Endothelial cell (in vitro differentiated cells): ENCODE measurements around the gene HRG. TPM values are rescaled to one million over a fixed set of nuclear protein-coding genes. Genes with fewer than 3 reads are reported as not detected.

Experiments
- DNase-seq: peaks from one replicate; pipeline ENCODE4 v3.0.0; 2021; ENCODE audit warnings: low spot score
- H3K27ac Mint-ChIP-seq: one replicate; pipeline ENCODE4 v1.8.0; 2021; ENCODE audit warnings: mixed read lengths, inconsistent platforms; ENCODE audit not compliant: unreplicated experiment
- H3K27me3 Mint-ChIP-seq: one replicate; pipeline ENCODE4 v1.8.0; 2021; ENCODE audit warnings: mild to moderate bottlenecking, moderate library complexity, mixed read lengths, inconsistent platforms; ENCODE audit not compliant: unreplicated experiment
- H3K36me3 Mint-ChIP-seq: one replicate; pipeline ENCODE4 v1.8.0; 2021; ENCODE audit warnings: mild to moderate bottlenecking, low read depth, mixed read lengths, inconsistent platforms; ENCODE audit not compliant: unreplicated experiment
- H3K4me1 Mint-ChIP-seq: one replicate; pipeline ENCODE4 v1.8.0; 2021; ENCODE audit warnings: mild to moderate bottlenecking, mixed read lengths, inconsistent platforms; ENCODE audit not compliant: unreplicated experiment
- H3K4me3 Mint-ChIP-seq: one replicate; pipeline ENCODE4 v1.8.0; 2021; ENCODE audit warnings: mild to moderate bottlenecking, mixed read lengths, inconsistent platforms; ENCODE audit not compliant: unreplicated experiment
- H3K9me3 Mint-ChIP-seq: one replicate; pipeline ENCODE4 v1.8.0; 2021; ENCODE audit warnings: mixed read lengths, inconsistent platforms; ENCODE audit not compliant: unreplicated experiment
- CTCF ChIP-seq: fragments of 200-600 bp; sonication (generic); IDR thresholded peaks from one replicate; pipeline ENCODE4 v1.5.0; 2021; ENCODE audit warnings: antibody characterized with exemption; ENCODE audit not compliant: unreplicated experiment
- total RNA-seq: library from RNA; stranded (reverse); fragmentation: NEBNext Ultra II Directional; extraction: Animal tissue kit (Norgen Biotek cat#: 25700); gene quantifications from one replicate; pipeline ENCODE4 v1.2.1, GENCODE V29; 2021; ENCODE audit not compliant: unreplicated experiment

HRG gene
- total RNA-seq, 1 donor from 2014 or later = not detected

- Mint-ChIP-seq H3K27me3 (no peaks in the 10 kb centered on the region), H3K4me3 (no peak overlapping the region), H3K4me1 (no peaks in the 10 kb centered on the region), H3K9me3 (no peaks in the 10 kb centered on the region), H3K36me3 (no peaks in the 10 kb centered on the region), H3K27ac (no peak overlapping the region)
- TF ChIP-seq CTCF = no peak
- DNase-seq = no peak
Observed at GRCh38 chr3:186624598-186624997, 41.2 kb upstream of the HRG start.

- H3K9me3 Mint-ChIP-seq = no peaks in the 10 kb centered on the region
- H3K4me3 Mint-ChIP-seq = no peak overlapping the region
- no peaks in the 10 kb centered on the region for H3K36me3 Mint-ChIP-seq
- no peak for DNase-seq
- H3K4me1 Mint-ChIP-seq = peaks cover 4% of the 10 kb centered on the region
- no peak overlapping the region for H3K27ac Mint-ChIP-seq
- no peaks in the 10 kb centered on the region for H3K27me3 Mint-ChIP-seq
- no peak for TF ChIP-seq CTCF
Observed at GRCh38 chr3:186625600-186626042, 40.2 kb upstream of the HRG start.

GRCh38 chr3:186626254-186626847, 39.5 kb upstream of the HRG start:
- no peak for TF ChIP-seq CTCF
- Mint-ChIP-seq H3K27ac (no peak overlapping the region), H3K4me1 (peaks cover 9% of the 10 kb centered on the region), H3K4me3 (no peak overlapping the region), H3K36me3 (no peaks in the 10 kb centered on the region), H3K27me3 (no peaks in the 10 kb centered on the region), H3K9me3 (no peaks in the 10 kb centered on the region)
- no peak for DNase-seq

GRCh38 chr3:186627852-186628414, 37.9 kb upstream of the HRG start:
- no peak overlapping the region for H3K4me3 Mint-ChIP-seq
- peaks cover 9% of the 10 kb centered on the region for H3K4me1 Mint-ChIP-seq
- H3K27me3 Mint-ChIP-seq = no peaks in the 10 kb centered on the region
- H3K36me3 Mint-ChIP-seq = no peaks in the 10 kb centered on the region
- TF ChIP-seq CTCF = no peak
- no peak for DNase-seq
- H3K9me3 Mint-ChIP-seq = no peaks in the 10 kb centered on the region
- no peak overlapping the region for H3K27ac Mint-ChIP-seq

GRCh38 chr3:186628756-186629155, 37.1 kb upstream of the HRG start:
- Mint-ChIP-seq H3K36me3 (no peaks in the 10 kb centered on the region), H3K9me3 (no peaks in the 10 kb centered on the region)

More at GRCh38 chr3:186628756-186629155, 37.1 kb upstream of the HRG start:
- H3K4me3 Mint-ChIP-seq = no peak overlapping the region
- TF ChIP-seq CTCF = no peak
- DNase-seq = no peak
- H3K27me3 Mint-ChIP-seq = no peaks in the 10 kb centered on the region
- no peak overlapping the region for H3K27ac Mint-ChIP-seq
- H3K4me1 Mint-ChIP-seq = peaks cover 9% of the 10 kb centered on the region
